ENCODE data around the gene RGL2. TPM values are rescaled to one million over a fixed set of nuclear protein-coding genes. Genes with fewer than 3 reads are reported as not detected.
A peak's percentile ranks its signal among the peaks of the same experiment; 100 is the strongest.
"Not testable (repeated sequence)": the region's sequence is repeated elsewhere in the genome, so short reads cannot be mapped to it uniquely, and the experiment has no call there.

The RGL2 gene
- total RNA-seq, 1 donor from 2014 or later: 112 TPM

DNA sequence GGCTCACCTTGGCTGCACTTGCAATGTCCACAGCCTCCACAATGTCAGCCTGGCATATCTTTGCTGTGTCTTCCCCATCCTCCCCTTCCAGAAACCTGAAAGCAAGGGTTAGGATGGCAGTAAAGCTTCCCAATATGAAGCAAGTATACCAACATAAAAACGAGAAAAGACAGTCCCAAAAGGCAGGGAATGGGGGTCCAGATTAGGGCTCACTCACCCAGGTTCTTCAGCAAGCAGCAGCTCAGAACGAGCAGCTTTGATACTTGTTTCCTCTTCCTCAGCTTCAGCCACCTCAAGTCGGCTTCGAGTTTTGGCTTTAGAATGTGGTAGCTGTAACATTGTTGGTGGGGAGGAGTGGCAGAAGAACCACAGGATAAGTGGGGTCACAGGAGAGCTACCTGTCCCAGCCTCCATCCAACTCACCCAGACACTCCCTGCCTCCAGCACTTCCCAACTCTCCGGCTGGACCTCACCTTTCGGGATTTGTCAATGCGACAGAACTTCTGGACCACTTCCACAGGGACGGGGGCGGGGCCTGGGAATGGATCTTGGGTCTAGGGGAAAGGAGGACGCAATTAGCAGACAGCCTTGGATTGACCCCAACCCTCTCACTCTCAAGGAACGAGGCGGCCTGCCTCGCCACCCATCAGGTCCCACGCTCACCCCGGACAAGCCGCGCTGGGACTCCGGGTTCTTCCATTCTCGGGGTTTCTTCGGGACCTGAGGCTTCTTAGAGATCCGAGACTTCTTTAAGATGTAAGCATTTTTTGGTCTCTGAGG lies 10.4 kb downstream of the RGL2 start:
- peaks cover 12% of the 10 kb centered on the region for H3K36me3 Mint-ChIP-seq
- DNase-seq (ENCODE audit: low spot score in 2 of 2, unreplicated experiment in 2 of 2): no peak
- TF ChIP-seq, protein P1, sequence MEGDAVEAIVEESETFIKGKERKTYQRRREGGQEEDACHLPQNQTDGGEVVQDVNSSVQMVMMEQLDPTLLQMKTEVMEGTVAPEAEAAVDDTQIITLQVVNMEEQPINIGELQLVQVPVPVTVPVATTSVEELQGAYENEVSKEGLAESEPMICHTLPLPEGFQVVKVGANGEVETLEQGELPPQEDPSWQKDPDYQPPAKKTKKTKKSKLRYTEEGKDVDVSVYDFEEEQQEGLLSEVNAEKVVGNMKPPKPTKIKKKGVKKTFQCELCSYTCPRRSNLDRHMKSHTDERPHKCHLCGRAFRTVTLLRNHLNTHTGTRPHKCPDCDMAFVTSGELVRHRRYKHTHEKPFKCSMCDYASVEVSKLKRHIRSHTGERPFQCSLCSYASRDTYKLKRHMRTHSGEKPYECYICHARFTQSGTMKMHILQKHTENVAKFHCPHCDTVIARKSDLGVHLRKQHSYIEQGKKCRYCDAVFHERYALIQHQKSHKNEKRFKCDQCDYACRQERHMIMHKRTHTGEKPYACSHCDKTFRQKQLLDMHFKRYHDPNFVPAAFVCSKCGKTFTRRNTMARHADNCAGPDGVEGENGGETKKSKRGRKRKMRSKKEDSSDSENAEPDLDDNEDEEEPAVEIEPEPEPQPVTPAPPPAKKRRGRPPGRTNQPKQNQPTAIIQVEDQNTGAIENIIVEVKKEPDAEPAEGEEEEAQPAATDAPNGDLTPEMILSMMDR (IDR thresholded peaks at IDR 0.05; ENCODE audit: unreplicated experiment): no peak
- H3K4me1 Mint-ChIP-seq: peaks cover 29% of the 10 kb centered on the region
- H3K9me3 Mint-ChIP-seq: no peaks in the 10 kb centered on the region
- peak overlapping the region; percentile 99 for H3K27ac Mint-ChIP-seq
- H3K4me3 Mint-ChIP-seq: peak overlapping the region; percentile 99
- no peaks in the 10 kb centered on the region for H3K27me3 Mint-ChIP-seq (ENCODE audit: low read depth)

DNA sequence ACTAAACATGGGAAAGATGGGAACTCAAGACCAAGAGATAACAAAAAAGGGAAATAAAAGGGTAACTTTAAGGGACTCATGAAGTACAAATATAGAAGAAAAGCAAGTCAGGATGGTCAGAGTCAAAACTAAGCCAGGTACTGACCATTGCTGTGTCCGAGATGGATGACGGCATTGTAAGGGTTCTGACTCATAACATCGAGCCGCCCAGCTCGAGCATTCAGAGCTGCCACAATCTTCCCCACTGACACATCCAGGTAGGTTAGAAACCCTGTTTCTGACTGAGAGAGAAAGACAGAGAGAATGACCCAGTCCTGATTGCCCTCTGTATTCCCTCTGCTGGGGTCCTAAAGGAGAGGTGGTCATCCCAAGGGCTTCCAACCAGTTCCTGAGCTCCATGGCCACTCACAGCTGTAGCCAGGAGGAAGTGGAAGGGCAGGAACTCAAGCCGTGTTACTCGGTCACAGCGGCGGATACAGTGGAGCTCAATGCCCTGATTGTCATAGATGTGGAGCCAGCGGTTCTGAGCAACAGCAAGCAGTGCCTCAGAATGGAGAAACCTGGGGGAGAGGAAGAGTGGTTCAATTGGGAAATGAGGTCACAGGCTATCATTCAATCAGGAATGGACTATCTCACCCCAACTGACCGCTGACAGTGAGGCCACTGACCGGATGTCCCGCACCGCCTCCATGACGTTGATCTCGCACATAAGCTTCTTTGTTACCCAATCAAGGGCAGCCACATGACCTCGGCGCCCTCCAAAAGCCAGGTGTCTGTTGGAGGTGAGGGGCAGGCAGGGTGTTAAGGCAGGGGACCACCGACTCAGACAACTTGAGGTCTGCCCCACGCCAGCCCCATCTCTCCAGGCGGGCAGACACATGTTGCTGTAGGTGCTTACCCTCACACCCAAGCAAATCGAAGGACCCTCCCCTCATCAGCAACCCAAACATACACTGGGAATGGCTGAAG lies 11.5 kb downstream of the RGL2 start:
- Mint-ChIP-seq H3K4me1 (peaks cover 29% of the 10 kb centered on the region), H3K27ac (no peak overlapping the region), H3K36me3 (peaks cover 12% of the 10 kb centered on the region), H3K9me3 (no peaks in the 10 kb centered on the region), H3K4me3 (peak overlapping the region; percentile 99), H3K27me3 (ENCODE audit: low read depth) (no peaks in the 10 kb centered on the region)
- TF ChIP-seq, protein P1 (IDR thresholded peaks at IDR 0.05; ENCODE audit: unreplicated experiment): no peak
- no peak for DNase-seq (ENCODE audit: low spot score in 2 of 2, unreplicated experiment in 2 of 2)

DNA sequence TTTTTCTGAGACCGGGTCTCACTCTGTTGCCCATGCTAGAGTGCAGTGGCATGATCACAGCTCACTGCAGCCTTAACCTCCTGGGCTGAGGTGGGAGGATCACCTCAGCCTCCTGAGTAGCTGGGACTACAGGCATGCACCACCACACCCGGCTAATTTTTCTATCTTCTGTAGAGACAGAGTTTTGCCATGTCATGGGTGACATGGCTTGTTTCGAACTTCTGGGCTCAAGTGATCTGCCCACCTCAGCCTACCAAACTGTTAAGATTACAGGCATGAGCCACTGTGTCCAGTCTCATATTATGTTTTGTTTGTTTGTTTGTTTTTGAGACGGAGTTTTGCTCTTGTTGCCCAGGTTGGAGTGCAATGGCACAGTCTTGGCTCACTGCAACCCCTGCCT lies 13.5 kb downstream of the RGL2 start:
- not testable (repeated sequence) for H3K9me3 Mint-ChIP-seq; H3K27me3 Mint-ChIP-seq (ENCODE audit: low read depth); DNase-seq (ENCODE audit: low spot score in 2 of 2, unreplicated experiment in 2 of 2); H3K4me3 Mint-ChIP-seq; H3K27ac Mint-ChIP-seq
- peaks cover 19% of the 10 kb centered on the region for H3K4me1 Mint-ChIP-seq
- peaks cover 16% of the 10 kb centered on the region for H3K36me3 Mint-ChIP-seq

DNA sequence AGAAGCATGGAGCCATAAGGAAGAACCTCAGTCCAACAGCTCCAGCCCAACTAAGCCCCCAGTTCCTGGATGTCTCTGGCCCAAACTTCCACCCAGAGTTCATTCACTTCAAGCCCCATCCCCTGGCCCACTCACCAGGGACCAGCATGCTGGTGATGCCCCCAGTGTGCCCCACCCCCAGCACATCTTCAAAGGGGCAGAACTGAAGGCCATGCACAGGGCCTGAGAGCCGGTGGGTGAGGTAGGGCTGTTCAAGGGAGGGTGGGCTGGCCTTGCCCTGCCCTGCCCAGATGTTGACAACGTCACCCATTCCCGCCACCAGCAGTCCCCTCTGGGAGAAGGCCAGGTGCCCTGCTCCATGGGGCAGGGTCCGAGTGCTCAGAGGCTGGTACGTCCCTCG lies 18.2 kb downstream of the RGL2 start:
- Mint-ChIP-seq H3K36me3 (peaks cover 10% of the 10 kb centered on the region), H3K4me3 (no peak overlapping the region), H3K27ac (no peak overlapping the region), H3K9me3 (no peaks in the 10 kb centered on the region), H3K4me1 (peaks cover 19% of the 10 kb centered on the region), H3K27me3 (ENCODE audit: low read depth) (no peaks in the 10 kb centered on the region)
- no peak for DNase-seq (ENCODE audit: low spot score in 2 of 2, unreplicated experiment in 2 of 2)
- TF ChIP-seq, protein P1 (IDR thresholded peaks at IDR 0.05; ENCODE audit: unreplicated experiment): no peak

DNA sequence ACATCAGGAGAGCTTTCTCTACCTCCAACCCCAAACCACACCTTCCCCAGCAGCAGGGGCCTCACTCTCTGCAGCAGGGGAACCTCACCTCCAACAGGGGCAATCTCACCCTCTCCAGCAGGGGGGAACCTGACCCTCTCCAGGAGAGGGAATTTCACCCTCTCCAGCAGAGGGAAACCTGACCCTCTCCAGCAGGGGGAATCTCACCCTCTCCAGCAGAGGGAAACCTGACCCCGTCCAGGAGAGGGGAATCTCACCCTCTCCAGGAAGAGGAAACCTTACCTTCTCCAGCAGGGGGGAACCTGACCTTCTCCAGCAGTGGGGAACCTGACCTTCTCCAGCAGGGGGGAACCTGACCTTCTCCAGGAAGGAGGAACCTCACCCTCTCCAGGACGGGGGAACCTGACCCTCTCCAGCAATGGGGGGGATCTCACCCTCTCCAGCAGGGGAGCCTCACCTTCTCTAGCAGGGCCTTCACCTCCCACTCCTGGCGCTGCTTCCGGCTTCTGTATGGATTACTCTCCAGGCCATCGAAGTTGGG lies 18.7 kb downstream of the RGL2 start:
- TF ChIP-seq, protein P1 (IDR thresholded peaks at IDR 0.05; ENCODE audit: unreplicated experiment): peak; percentile 36
- H3K36me3 Mint-ChIP-seq: peaks cover 10% of the 10 kb centered on the region
- peaks cover 21% of the 10 kb centered on the region for H3K4me1 Mint-ChIP-seq
- no peaks in the 10 kb centered on the region for H3K9me3 Mint-ChIP-seq
- no peak overlapping the region for H3K27ac Mint-ChIP-seq
- DNase-seq (ENCODE audit: low spot score in 2 of 2, unreplicated experiment in 2 of 2): no peak
- no peaks in the 10 kb centered on the region for H3K27me3 Mint-ChIP-seq (ENCODE audit: low read depth)
- H3K4me3 Mint-ChIP-seq: no peak overlapping the region

Data from mesothelial cell of epicardium (in vitro differentiated cells).